ENCODE data around the gene LTBP2.

LTBP2 gene

DNA sequence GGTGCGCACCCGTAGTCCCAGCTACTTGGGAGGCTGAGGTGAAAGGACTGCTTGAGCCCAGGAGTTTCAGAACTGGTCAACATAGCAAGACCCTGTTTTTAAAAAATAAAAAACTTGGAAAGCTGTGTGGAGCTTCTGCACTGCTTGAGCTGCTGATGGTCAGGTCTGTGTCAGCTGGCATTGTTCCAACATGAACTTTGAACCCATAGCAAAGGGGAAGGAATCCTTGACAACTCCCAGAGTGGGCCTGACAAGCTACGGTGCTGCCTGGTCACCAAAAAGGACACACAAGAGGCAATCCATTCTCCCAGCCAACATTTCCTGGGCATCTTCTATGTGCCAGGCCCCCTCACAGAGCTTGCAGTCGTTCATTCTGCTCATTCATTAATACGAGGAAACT is 16.4 kb upstream of the LTBP2 start:
- no peak overlapping the region for H3K4me3 ChIP-seq (ENCODE audit: low read length)
- TF ChIP-seq, protein P1, sequence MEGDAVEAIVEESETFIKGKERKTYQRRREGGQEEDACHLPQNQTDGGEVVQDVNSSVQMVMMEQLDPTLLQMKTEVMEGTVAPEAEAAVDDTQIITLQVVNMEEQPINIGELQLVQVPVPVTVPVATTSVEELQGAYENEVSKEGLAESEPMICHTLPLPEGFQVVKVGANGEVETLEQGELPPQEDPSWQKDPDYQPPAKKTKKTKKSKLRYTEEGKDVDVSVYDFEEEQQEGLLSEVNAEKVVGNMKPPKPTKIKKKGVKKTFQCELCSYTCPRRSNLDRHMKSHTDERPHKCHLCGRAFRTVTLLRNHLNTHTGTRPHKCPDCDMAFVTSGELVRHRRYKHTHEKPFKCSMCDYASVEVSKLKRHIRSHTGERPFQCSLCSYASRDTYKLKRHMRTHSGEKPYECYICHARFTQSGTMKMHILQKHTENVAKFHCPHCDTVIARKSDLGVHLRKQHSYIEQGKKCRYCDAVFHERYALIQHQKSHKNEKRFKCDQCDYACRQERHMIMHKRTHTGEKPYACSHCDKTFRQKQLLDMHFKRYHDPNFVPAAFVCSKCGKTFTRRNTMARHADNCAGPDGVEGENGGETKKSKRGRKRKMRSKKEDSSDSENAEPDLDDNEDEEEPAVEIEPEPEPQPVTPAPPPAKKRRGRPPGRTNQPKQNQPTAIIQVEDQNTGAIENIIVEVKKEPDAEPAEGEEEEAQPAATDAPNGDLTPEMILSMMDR (conservative IDR thresholded peaks at IDR 0.05; ENCODE audit: low read depth, low read length), result no peak
- DNase-seq (ENCODE audit: low read depth), result no peak

- no peak for DNase-seq (ENCODE audit: low read depth)
- TF ChIP-seq, protein P1 (conservative IDR thresholded peaks at IDR 0.05; ENCODE audit: low read depth, low read length), result no peak
- H3K4me3 ChIP-seq (ENCODE audit: low read length), result no peak overlapping the region
These were observed 15.0 kb upstream of the LTBP2 start for GRCh38 chr14:74627076-74627475.

- no peak overlapping the region for H3K4me3 ChIP-seq (ENCODE audit: low read length)
- DNase-seq (ENCODE audit: low read depth), result no peak
- TF ChIP-seq, protein P1 (conservative IDR thresholded peaks at IDR 0.05; ENCODE audit: low read depth, low read length), result no peak
These were observed 10.2 kb upstream of the LTBP2 start for GRCh38 chr14:74622257-74622656.

DNA sequence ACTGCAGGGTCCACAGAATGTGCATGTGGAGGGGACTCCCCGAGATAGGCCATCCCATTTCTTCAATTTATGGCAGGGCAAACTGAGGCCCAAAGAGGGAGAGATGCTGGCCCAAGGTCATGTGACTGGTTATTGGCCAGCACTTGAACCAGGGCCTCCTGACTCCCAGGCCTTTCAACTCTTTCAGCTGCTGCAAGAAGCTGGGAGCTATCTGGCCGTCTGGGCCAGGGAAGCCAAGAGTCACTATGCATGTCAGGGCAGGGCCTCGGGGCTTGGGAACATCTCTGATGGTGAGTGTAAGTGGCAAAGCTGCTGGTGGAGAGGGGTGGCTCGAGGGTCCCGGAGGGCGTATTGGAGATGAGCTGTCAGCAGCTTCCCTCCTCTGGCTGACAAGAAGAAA is 9.5 kb upstream of the LTBP2 start:
- no peak for DNase-seq (ENCODE audit: low read depth)
- no peak overlapping the region for H3K4me3 ChIP-seq (ENCODE audit: low read length)
- TF ChIP-seq, protein P1 (conservative IDR thresholded peaks at IDR 0.05; ENCODE audit: low read depth, low read length), result no peak

DNA sequence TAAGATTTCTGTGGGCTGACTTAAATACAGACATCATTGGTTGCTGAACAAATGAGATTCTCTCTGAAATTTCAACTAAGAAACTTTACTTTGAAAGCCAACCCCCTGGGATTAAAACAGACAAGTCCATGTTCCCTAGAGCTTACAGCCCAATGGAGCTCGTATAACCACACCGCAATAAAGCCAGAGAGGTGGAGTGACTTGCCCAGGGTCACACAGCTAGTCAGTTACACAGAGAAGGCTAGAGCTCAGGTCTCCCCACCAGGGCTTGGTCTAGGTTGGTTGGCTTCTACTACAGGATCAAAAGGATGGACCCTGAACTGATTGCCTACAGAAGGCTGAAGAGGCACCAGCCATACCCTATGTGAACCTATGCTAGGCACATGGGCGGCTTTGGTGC is 8.9 kb upstream of the LTBP2 start:
- TF ChIP-seq, protein P1 (conservative IDR thresholded peaks at IDR 0.05; ENCODE audit: low read depth, low read length), result no peak
- H3K4me3 ChIP-seq (ENCODE audit: low read length), result no peak overlapping the region
- no peak for DNase-seq (ENCODE audit: low read depth)

- DNase-seq (ENCODE audit: low read depth), result peak; percentile 57
- TF ChIP-seq, protein P1 (conservative IDR thresholded peaks at IDR 0.05; ENCODE audit: low read depth, low read length), result no peak
These were observed 8.5 kb upstream of the LTBP2 start for GRCh38 chr14:74620497-74620921.

GRCh38 chr14:74619672-74620131 is 7.7 kb upstream of the LTBP2 start:
- H3K4me3 ChIP-seq (ENCODE audit: low read length), result no peak overlapping the region
- TF ChIP-seq, protein P1 (conservative IDR thresholded peaks at IDR 0.05; ENCODE audit: low read depth, low read length), result no peak
- DNase-seq (ENCODE audit: low read depth), result peak; percentile 52

More at GRCh38 chr14:74620497-74620921, 8.5 kb upstream of the LTBP2 start:
- no peak overlapping the region for H3K4me3 ChIP-seq (ENCODE audit: low read length)
